Measurements from ENCODE around the gene RAB8B. TPM values are rescaled to one million over a fixed set of nuclear protein-coding genes. Genes with fewer than 3 reads are reported as not detected.

RAB8B gene
- total RNA-seq, 1 experiment from 2014 or later: 14.2 TPM

GRCh38 chr15:63295341-63295740 is 105.9 kb downstream of the RAB8B start:
- H3K4me1 ChIP-seq (ENCODE audit: low read length): no peaks in the 10 kb centered on the region
- DNase-seq: no peak
- 0 out of 2 replicates have a peak, but pooled peaks cover 8% of the 10 kb centered on the region for H3K79me2 ChIP-seq (ENCODE audit: low read length)
- H3K9me2 ChIP-seq (replicated peaks; ENCODE audit: insufficient read depth, low read length): no peaks in the 10 kb centered on the region
- H3K4me2 ChIP-seq (ENCODE audit: low read depth, low read length, poor library complexity, severe bottlenecking): no peak overlapping the region
- no peaks in the 10 kb centered on the region for H4K20me1 ChIP-seq (ENCODE audit: insufficient read depth, low read depth, low read length)
- H2AFZ ChIP-seq (ENCODE audit: low read length): no peak overlapping the region
- H3K27ac ChIP-seq (ENCODE audit: low read length): no peak overlapping the region
- H3K9ac ChIP-seq (ENCODE audit: low read length): no peak overlapping the region
- H3K4me3 ChIP-seq (ENCODE audit: low read length): no peak overlapping the region
- peaks cover 10% of the 10 kb centered on the region; the same call in 1 of the 2 replicates for H3K36me3 ChIP-seq (ENCODE audit: insufficient read depth, low read length)
- H3K9me3 ChIP-seq (ENCODE audit: low read length): no peaks in the 10 kb centered on the region
- no peaks in the 10 kb centered on the region for H3K27me3 ChIP-seq (ENCODE audit: low read length)

- Histone ChIP-seq H3K9me2 (replicated peaks; ENCODE audit: insufficient read depth, low read length) (no peaks in the 10 kb centered on the region), H3K9me3 (ENCODE audit: low read length) (no peaks in the 10 kb centered on the region), H3K79me2 (ENCODE audit: low read length) (0 out of 2 replicates have a peak, but pooled peaks cover 8% of the 10 kb centered on the region), H3K4me1 (ENCODE audit: low read length) (no peaks in the 10 kb centered on the region), H3K9ac (ENCODE audit: low read length) (no peak overlapping the region), H3K27me3 (ENCODE audit: low read length) (no peaks in the 10 kb centered on the region), H3K4me3 (ENCODE audit: low read length) (no peak overlapping the region), H3K4me2 (ENCODE audit: low read depth, low read length, poor library complexity, severe bottlenecking) (no peak overlapping the region), H2AFZ (ENCODE audit: low read length) (no peak overlapping the region), H3K36me3 (ENCODE audit: insufficient read depth, low read length) (peaks cover 10% of the 10 kb centered on the region; the same call in 1 of the 2 replicates), H4K20me1 (ENCODE audit: insufficient read depth, low read depth, low read length) (no peaks in the 10 kb centered on the region), H3K27ac (ENCODE audit: low read length) (no peak overlapping the region)
- DNase-seq: no peak
Measured at GRCh38 chr15:63296195-63296594, 106.8 kb downstream of the RAB8B start.

- no peaks in the 10 kb centered on the region for H4K20me1 ChIP-seq (ENCODE audit: insufficient read depth, low read depth, low read length)
- no peaks in the 10 kb centered on the region for H3K4me1 ChIP-seq (ENCODE audit: low read length)
- no peak overlapping the region for H3K4me3 ChIP-seq (ENCODE audit: low read length)
- H3K9me3 ChIP-seq (ENCODE audit: low read length): no peaks in the 10 kb centered on the region
- H3K27me3 ChIP-seq (ENCODE audit: low read length): no peaks in the 10 kb centered on the region
- no peak overlapping the region for H3K9ac ChIP-seq (ENCODE audit: low read length)
- H3K9me2 ChIP-seq (replicated peaks; ENCODE audit: insufficient read depth, low read length): no peaks in the 10 kb centered on the region
- H3K27ac ChIP-seq (ENCODE audit: low read length): no peak overlapping the region
- H3K36me3 ChIP-seq (ENCODE audit: insufficient read depth, low read length): peaks cover 7% of the 10 kb centered on the region; the same call in 1 of the 2 replicates
- no peak overlapping the region for H3K4me2 ChIP-seq (ENCODE audit: low read depth, low read length, poor library complexity, severe bottlenecking)
- 0 out of 2 replicates have a peak, but pooled peaks cover 2% of the 10 kb centered on the region for H3K79me2 ChIP-seq (ENCODE audit: low read length)
- DNase-seq: no peak
- no peak overlapping the region for H2AFZ ChIP-seq (ENCODE audit: low read length)
Measured at GRCh38 chr15:63299943-63300575, 110.7 kb downstream of the RAB8B start.

GRCh38 chr15:63301088-63301487 is 111.7 kb downstream of the RAB8B start:
- Histone ChIP-seq H3K4me2 (ENCODE audit: low read depth, low read length, poor library complexity, severe bottlenecking) (no peak overlapping the region), H3K4me3 (ENCODE audit: low read length) (no peak overlapping the region), H2AFZ (ENCODE audit: low read length) (no peak overlapping the region), H3K9ac (ENCODE audit: low read length) (no peak overlapping the region), H3K9me2 (replicated peaks; ENCODE audit: insufficient read depth, low read length) (no peaks in the 10 kb centered on the region), H3K36me3 (ENCODE audit: insufficient read depth, low read length) (peaks cover 16% of the 10 kb centered on the region; the same call in 1 of the 2 replicates), H3K27me3 (ENCODE audit: low read length) (no peaks in the 10 kb centered on the region), H3K79me2 (ENCODE audit: low read length) (0 out of 2 replicates have a peak, but pooled peaks cover 2% of the 10 kb centered on the region), H3K27ac (ENCODE audit: low read length) (no peak overlapping the region), H3K4me1 (ENCODE audit: low read length) (no peaks in the 10 kb centered on the region), H4K20me1 (ENCODE audit: insufficient read depth, low read depth, low read length) (no peaks in the 10 kb centered on the region), H3K9me3 (ENCODE audit: low read length) (no peaks in the 10 kb centered on the region)
- DNase-seq: no peak

- no peak overlapping the region for H3K4me2 ChIP-seq (ENCODE audit: low read depth, low read length, poor library complexity, severe bottlenecking)
- DNase-seq: no peak
- H3K9me2 ChIP-seq (replicated peaks; ENCODE audit: insufficient read depth, low read length): no peaks in the 10 kb centered on the region
- no peaks in the 10 kb centered on the region for H3K4me1 ChIP-seq (ENCODE audit: low read length)
- H3K27me3 ChIP-seq (ENCODE audit: low read length): no peaks in the 10 kb centered on the region
- no peaks in the 10 kb centered on the region for H3K9me3 ChIP-seq (ENCODE audit: low read length)
- H3K4me3 ChIP-seq (ENCODE audit: low read length): no peak overlapping the region
- peaks cover 21% of the 10 kb centered on the region; the same call in 1 of the 2 replicates for H3K36me3 ChIP-seq (ENCODE audit: insufficient read depth, low read length)
- H4K20me1 ChIP-seq (ENCODE audit: insufficient read depth, low read depth, low read length): no peaks in the 10 kb centered on the region
- no peak overlapping the region for H3K9ac ChIP-seq (ENCODE audit: low read length)
- H3K27ac ChIP-seq (ENCODE audit: low read length): no peak overlapping the region
- no peak overlapping the region for H2AFZ ChIP-seq (ENCODE audit: low read length)
- H3K79me2 ChIP-seq (ENCODE audit: low read length): no peaks in the 10 kb centered on the region
Measured at GRCh38 chr15:63305260-63305659, 115.9 kb downstream of the RAB8B start.

- Histone ChIP-seq H2AFZ (ENCODE audit: low read length) (no peak overlapping the region), H3K36me3 (ENCODE audit: insufficient read depth, low read length) (peaks cover 21% of the 10 kb centered on the region; the same call in 1 of the 2 replicates), H3K9ac (ENCODE audit: low read length) (no peak overlapping the region), H3K27ac (ENCODE audit: low read length) (no peak overlapping the region), H3K79me2 (ENCODE audit: low read length) (no peaks in the 10 kb centered on the region), H4K20me1 (ENCODE audit: insufficient read depth, low read depth, low read length) (no peaks in the 10 kb centered on the region), H3K9me3 (ENCODE audit: low read length) (no peaks in the 10 kb centered on the region), H3K4me3 (ENCODE audit: low read length) (no peak overlapping the region), H3K27me3 (ENCODE audit: low read length) (no peaks in the 10 kb centered on the region), H3K4me2 (ENCODE audit: low read depth, low read length, poor library complexity, severe bottlenecking) (no peak overlapping the region), H3K9me2 (replicated peaks; ENCODE audit: insufficient read depth, low read length) (no peaks in the 10 kb centered on the region), H3K4me1 (ENCODE audit: low read length) (no peaks in the 10 kb centered on the region)
- DNase-seq: no peak
Measured at GRCh38 chr15:63306492-63307073, 117.2 kb downstream of the RAB8B start.

GRCh38 chr15:63308491-63308890 is 119.1 kb downstream of the RAB8B start:
- H3K4me3 ChIP-seq (ENCODE audit: low read length): no peak overlapping the region
- H4K20me1 ChIP-seq (ENCODE audit: insufficient read depth, low read depth, low read length): no peaks in the 10 kb centered on the region
- DNase-seq: no peak

GRCh38 chr15:63308947-63309346 is 119.5 kb downstream of the RAB8B start:
- Histone ChIP-seq H3K9ac (ENCODE audit: low read length) (no peak overlapping the region), H3K27me3 (ENCODE audit: low read length) (no peaks in the 10 kb centered on the region), H3K4me3 (ENCODE audit: low read length) (no peak overlapping the region), H3K36me3 (ENCODE audit: insufficient read depth, low read length) (peaks cover 18% of the 10 kb centered on the region; the same call in 1 of the 2 replicates), H3K79me2 (ENCODE audit: low read length) (no peaks in the 10 kb centered on the region), H3K27ac (ENCODE audit: low read length) (no peak overlapping the region), H3K4me2 (ENCODE audit: low read depth, low read length, poor library complexity, severe bottlenecking) (no peak overlapping the region), H4K20me1 (ENCODE audit: insufficient read depth, low read depth, low read length) (no peaks in the 10 kb centered on the region), H3K9me3 (ENCODE audit: low read length) (no peaks in the 10 kb centered on the region), H3K9me2 (replicated peaks; ENCODE audit: insufficient read depth, low read length) (no peaks in the 10 kb centered on the region), H2AFZ (ENCODE audit: low read length) (no peak overlapping the region), H3K4me1 (ENCODE audit: low read length) (no peaks in the 10 kb centered on the region)
- DNase-seq: no peak

More at GRCh38 chr15:63308491-63308890, 119.1 kb downstream of the RAB8B start:
- Histone ChIP-seq H3K4me1 (ENCODE audit: low read length) (no peaks in the 10 kb centered on the region), H2AFZ (ENCODE audit: low read length) (no peak overlapping the region), H3K79me2 (ENCODE audit: low read length) (no peaks in the 10 kb centered on the region), H3K9me3 (ENCODE audit: low read length) (no peaks in the 10 kb centered on the region), H3K27me3 (ENCODE audit: low read length) (no peaks in the 10 kb centered on the region), H3K4me2 (ENCODE audit: low read depth, low read length, poor library complexity, severe bottlenecking) (no peak overlapping the region), H3K36me3 (ENCODE audit: insufficient read depth, low read length) (peaks cover 18% of the 10 kb centered on the region; the same call in 1 of the 2 replicates), H3K9me2 (replicated peaks; ENCODE audit: insufficient read depth, low read length) (no peaks in the 10 kb centered on the region), H3K9ac (ENCODE audit: low read length) (no peak overlapping the region), H3K27ac (ENCODE audit: low read length) (no peak overlapping the region)

Measured in Karpas-422 (cell line).